ENCODE measurements around the gene MEDAG.

MEDAG gene

GRCh38 chr13:30863231-30863630 is 42.8 kb upstream of the MEDAG start:
- no peak for ATAC-seq
- TF ChIP-seq BACH2 (CRISPR knock-in tag; IDR thresholded peaks at IDR 0.05; ENCODE audit: borderline replicate concordance), result no peak
- no peak for TF ChIP-seq TOX (CRISPR knock-in tag; IDR thresholded peaks at IDR 0.05; ENCODE audit: borderline replicate concordance)
- no peak for TF ChIP-seq TCF4 (CRISPR knock-in tag; IDR thresholded peaks at IDR 0.05; ENCODE audit: borderline replicate concordance)
- no peak for TF ChIP-seq CSRNP3 (CRISPR knock-in tag; IDR thresholded peaks at IDR 0.05)
- no peak for TF ChIP-seq ESRRG (CRISPR knock-in tag; IDR thresholded peaks at IDR 0.05)

- ATAC-seq, result no peak
- TF ChIP-seq CSDC2 (CRISPR knock-in tag; IDR thresholded peaks at IDR 0.05), result no peak
- TF ChIP-seq ZNF8 (CRISPR knock-in tag; IDR thresholded peaks at IDR 0.05), result no peak
- TF ChIP-seq POU6F1 (CRISPR knock-in tag; IDR thresholded peaks at IDR 0.05; ENCODE audit: borderline replicate concordance, low read depth), result no peak
- TF ChIP-seq ZFP30 (CRISPR knock-in tag; IDR thresholded peaks at IDR 0.05), result no peak
- TF ChIP-seq TCF4 (CRISPR knock-in tag; IDR thresholded peaks at IDR 0.05; ENCODE audit: borderline replicate concordance), result no peak
- no peak for TF ChIP-seq ZNF565 (CRISPR knock-in tag; conservative IDR thresholded peaks at IDR 0.05; ENCODE audit: low read depth)
- no peak for TF ChIP-seq ESRRG (CRISPR knock-in tag; IDR thresholded peaks at IDR 0.05)
- no peak for TF ChIP-seq PPARA (CRISPR knock-in tag; IDR thresholded peaks at IDR 0.05; ENCODE audit: borderline replicate concordance)
- no peak for TF ChIP-seq ARNTL (CRISPR knock-in tag; IDR thresholded peaks at IDR 0.05; ENCODE audit: borderline replicate concordance, low read depth)
- TF ChIP-seq TSHZ2 (CRISPR knock-in tag; IDR thresholded peaks at IDR 0.05), result no peak
- no peak for TF ChIP-seq PATZ1 (CRISPR knock-in tag; IDR thresholded peaks at IDR 0.05; ENCODE audit: borderline replicate concordance)
- TF ChIP-seq BACH2 (CRISPR knock-in tag; IDR thresholded peaks at IDR 0.05; ENCODE audit: borderline replicate concordance), result no peak
- TF ChIP-seq SNAI2 (CRISPR knock-in tag; IDR thresholded peaks at IDR 0.05), result no peak
Measured at GRCh38 chr13:30863796-30864195, 42.3 kb upstream of the MEDAG start.

GRCh38 chr13:30864433-30865122 is 41.5 kb upstream of the MEDAG start:
- peak; percentile 75 for ATAC-seq
- TF ChIP-seq ZC3H10 (CRISPR knock-in tag; IDR thresholded peaks at IDR 0.05), result no peak
- no peak for TF ChIP-seq CSDC2 (CRISPR knock-in tag; IDR thresholded peaks at IDR 0.05)
- TF ChIP-seq GLIS3 (CRISPR knock-in tag; IDR thresholded peaks at IDR 0.05), result no peak
- TF ChIP-seq CREB5 (CRISPR knock-in tag; IDR thresholded peaks at IDR 0.05; ENCODE audit: low read depth), result peak; percentile 29; the same call in 1 of the 2 replicates
- no peak for TF ChIP-seq POU6F1 (CRISPR knock-in tag; IDR thresholded peaks at IDR 0.05; ENCODE audit: borderline replicate concordance, low read depth)
- TF ChIP-seq CSRNP3 (CRISPR knock-in tag; IDR thresholded peaks at IDR 0.05), result no peak
- TF ChIP-seq OSR1 (CRISPR knock-in tag; IDR thresholded peaks at IDR 0.05), result no peak
- no peak for TF ChIP-seq ARNTL (CRISPR knock-in tag; IDR thresholded peaks at IDR 0.05; ENCODE audit: borderline replicate concordance, low read depth)
- TF ChIP-seq TSHZ2 (CRISPR knock-in tag; IDR thresholded peaks at IDR 0.05), result no peak
- TF ChIP-seq ZNF565 (CRISPR knock-in tag; conservative IDR thresholded peaks at IDR 0.05; ENCODE audit: low read depth), result no peak
- TF ChIP-seq TOX (CRISPR knock-in tag; IDR thresholded peaks at IDR 0.05; ENCODE audit: borderline replicate concordance), result peak; percentile 22; the same call in 1 of the 2 replicates
- TF ChIP-seq ESRRG (CRISPR knock-in tag; IDR thresholded peaks at IDR 0.05), result no peak
- 0 out of 2 replicates have a peak, but pooled peaks have one; percentile 7 for TF ChIP-seq SNAI2 (CRISPR knock-in tag; IDR thresholded peaks at IDR 0.05)
- peak; percentile 61 for TF ChIP-seq ZFP3 (CRISPR knock-in tag; IDR thresholded peaks at IDR 0.05)
